Measurements from ENCODE around the gene MCTP2. TPM values are rescaled to one million over a fixed set of nuclear protein-coding genes. Genes with fewer than 3 reads are reported as not detected.

MCTP2 gene
- total and polyA plus RNA-seq, 2 of the 8 experiments (the other 6 are each of a cell fraction or from before 2014, with no cell fraction given), result 3.4 to 4.5 TPM

DNA sequence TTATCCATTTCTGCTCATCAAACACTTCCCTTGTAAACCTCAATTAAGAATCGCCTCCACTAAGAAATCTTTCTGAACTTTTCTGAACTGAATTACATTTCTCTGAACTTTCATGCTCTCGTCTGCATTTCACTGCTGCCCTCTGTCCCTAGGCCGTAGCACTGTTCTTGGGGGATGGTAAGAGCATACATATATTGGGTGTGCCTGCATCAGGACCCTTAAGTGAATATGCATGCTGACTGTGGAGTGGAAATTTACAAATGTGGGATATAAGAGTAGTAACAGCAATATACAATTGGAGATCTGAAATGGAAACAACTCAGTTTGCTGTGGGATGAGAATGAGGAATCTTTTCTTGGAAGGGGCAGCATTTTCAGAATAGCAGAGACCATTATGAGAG, 148.6 kb downstream of the MCTP2 start:
- Histone ChIP-seq H4K5ac (ENCODE audit: insufficient read length, low read depth, low read length) (no peak overlapping the region), H2AFZ (ENCODE audit: low read length) (no peak overlapping the region), H3K4me1 (replicated peaks in 1 of 4; ENCODE audit: control insufficient read depth in 3 of 4, insufficient read depth in 4 of 4, low read length in 3 of 4) (no peaks in the 10 kb centered on the region), H3K9me3 (ENCODE audit: insufficient read depth in 2 of 2, low read depth in 1 of 2, low read length in 1 of 2) (no peaks in the 10 kb centered on the region), H4K91ac (replicated peaks; ENCODE audit: insufficient read length, low read length) (no peak overlapping the region), H3K79me2 (ENCODE audit: control insufficient read depth in 1 of 2, insufficient read depth in 2 of 2, low read length in 2 of 2) (no peaks in the 10 kb centered on the region), H2AK5ac (ENCODE audit: low read depth, low read length) (no peak overlapping the region), H4K20me1 (replicated peaks in 1 of 2; ENCODE audit: control insufficient read depth in 1 of 2, insufficient read depth in 2 of 2, low read length in 2 of 2) (no peaks in the 10 kb centered on the region), H3K4me2 (ENCODE audit: insufficient read depth in 1 of 2, low read depth in 2 of 2, low read length in 2 of 2) (no peak overlapping the region), H4K8ac (ENCODE audit: extremely low read depth, insufficient read depth, low read length) (no peak overlapping the region), H2BK12ac (ENCODE audit: low read depth, low read length) (no peak overlapping the region), H3K9ac (replicated peaks in 1 of 4; ENCODE audit: extremely low read depth in 1 of 4, low read depth in 3 of 4, low read length in 3 of 4) (no peak overlapping the region), H3K27ac (ENCODE audit: low read depth, low read length) (no peak overlapping the region), H3K14ac (ENCODE audit: insufficient read length) (no peak overlapping the region), H3K27me3 (replicated peaks in 1 of 4; ENCODE audit: control insufficient read depth in 3 of 4, extremely low read depth in 1 of 4, insufficient read depth in 3 of 4, low read length in 3 of 4) (no peaks in the 10 kb centered on the region), H3K18ac (ENCODE audit: extremely low read depth, low read length) (no peak overlapping the region), H2BK15ac (ENCODE audit: low read length) (no peak overlapping the region), H3K56ac (replicated peaks; ENCODE audit: insufficient read length, low read depth, low read length) (no peak overlapping the region), H3K4ac (replicated peaks; ENCODE audit: insufficient read length, low read depth, low read length) (no peak overlapping the region), H2BK20ac (ENCODE audit: low read length) (no peak overlapping the region), H3K79me1 (ENCODE audit: low read depth, low read length) (no peaks in the 10 kb centered on the region), H3K4me3 (ENCODE audit: extremely low read depth in 1 of 4, insufficient read depth in 2 of 4, low read depth in 3 of 4, low read length in 4 of 4) (no peak overlapping the region), H3K23me2 (ENCODE audit: low read depth, low read length) (no peaks in the 10 kb centered on the region), H2BK120ac (replicated peaks; ENCODE audit: low read depth, low read length) (no peak overlapping the region), H3K36me3 (ENCODE audit: control insufficient read depth in 2 of 4, insufficient read depth in 4 of 4, low read length in 3 of 4) (no peaks in the 10 kb centered on the region; a peak in 1 of 8 replicates), H3K23ac (ENCODE audit: insufficient read length) (no peak overlapping the region), H2BK5ac (ENCODE audit: low read depth, low read length) (no peak overlapping the region)
- ChIA-PET POLR2A (ENCODE audit: partially characterized antibody) (no interaction called here), CTCF (ENCODE audit: partially characterized antibody) (no interaction called here)
- no peak for DNase-seq (ENCODE audit: low read depth in 1 of 2, low spot score in 2 of 2)
- no peak for FAIRE-seq
- WGBS, 2 experiments (ENCODE audit: extremely low coverage in 1 of 2, insufficient coverage in 1 of 2, insufficient read length in 1 of 2, insufficient replicate concordance in 2 of 2, low coverage in 1 of 2, low lambda C conversion rate in 2 of 2, missing lambda C conversion rate in 1 of 2), result 92% methylated on average over 3 of the region's 3 CpGs; no CpG with 5 or more reads in 1 of the 2 experiments
- TF ChIP-seq RNF2 (IDR thresholded peaks at IDR 0.05; ENCODE audit: borderline replicate concordance, low read depth, low read length, missing control alignments, poor library complexity, severe bottlenecking) (no peak), PHF8 (conservative IDR thresholded peaks at IDR 0.05; ENCODE audit: low read depth, low read length) (no peak), TEAD4 (IDR thresholded peaks at IDR 0.05; ENCODE audit: low read depth, low read length) (no peak), ASH2L (IDR thresholded peaks at IDR 0.05; ENCODE audit: low read length) (no peak), EP300 (IDR thresholded peaks at IDR 0.05; ENCODE audit: borderline replicate concordance in 1 of 2, low read depth in 2 of 2, low read length in 2 of 2) (no peak), GTF2F1 (IDR thresholded peaks at IDR 0.05; ENCODE audit: borderline replicate concordance, low read depth, low read length) (no peak), RAD21 (IDR thresholded peaks at IDR 0.05 in 1 of 2, conservative IDR thresholded peaks at IDR 0.05 in 1 of 2; ENCODE audit: low read depth in 2 of 2, low read length in 2 of 2) (no peak), KDM4A (IDR thresholded peaks at IDR 0.05; ENCODE audit: low read depth, low read length, severe bottlenecking) (no peak), RXRA (IDR thresholded peaks at IDR 0.05; ENCODE audit: insufficient read depth, low read depth, low read length) (no peak), FOSL1 (IDR thresholded peaks at IDR 0.05; ENCODE audit: insufficient read depth, low read depth, low read length) (no peak)
- TF ChIP-seq, protein P1, sequence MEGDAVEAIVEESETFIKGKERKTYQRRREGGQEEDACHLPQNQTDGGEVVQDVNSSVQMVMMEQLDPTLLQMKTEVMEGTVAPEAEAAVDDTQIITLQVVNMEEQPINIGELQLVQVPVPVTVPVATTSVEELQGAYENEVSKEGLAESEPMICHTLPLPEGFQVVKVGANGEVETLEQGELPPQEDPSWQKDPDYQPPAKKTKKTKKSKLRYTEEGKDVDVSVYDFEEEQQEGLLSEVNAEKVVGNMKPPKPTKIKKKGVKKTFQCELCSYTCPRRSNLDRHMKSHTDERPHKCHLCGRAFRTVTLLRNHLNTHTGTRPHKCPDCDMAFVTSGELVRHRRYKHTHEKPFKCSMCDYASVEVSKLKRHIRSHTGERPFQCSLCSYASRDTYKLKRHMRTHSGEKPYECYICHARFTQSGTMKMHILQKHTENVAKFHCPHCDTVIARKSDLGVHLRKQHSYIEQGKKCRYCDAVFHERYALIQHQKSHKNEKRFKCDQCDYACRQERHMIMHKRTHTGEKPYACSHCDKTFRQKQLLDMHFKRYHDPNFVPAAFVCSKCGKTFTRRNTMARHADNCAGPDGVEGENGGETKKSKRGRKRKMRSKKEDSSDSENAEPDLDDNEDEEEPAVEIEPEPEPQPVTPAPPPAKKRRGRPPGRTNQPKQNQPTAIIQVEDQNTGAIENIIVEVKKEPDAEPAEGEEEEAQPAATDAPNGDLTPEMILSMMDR (IDR thresholded peaks at IDR 0.05; ENCODE audit: control extremely low read depth in 1 of 3, insufficient read depth in 1 of 3, low read depth in 1 of 3, low read length in 3 of 3), result no peak
